ENCODE data around the gene MRGPRF.

The MRGPRF gene

GRCh38 chr11:69013009-69013951 lies at the start of gene MRGPRF:
Gene MRGPRF (minus strand): TSS chr11:69013246. CDS start chr11:69009901, 3,345 bp downstream.
- Mint-ChIP-seq H3K4me1 (no peaks in the 10 kb centered on the region), H3K9me3 (no peaks in the 10 kb centered on the region), H3K36me3 (no peaks in the 10 kb centered on the region), H3K27ac (no peak within 1 kb of the TSS), H3K27me3 (peaks cover 18% of the 10 kb centered on the region), H3K4me3 (no peak within 1 kb of the TSS)

DNA sequence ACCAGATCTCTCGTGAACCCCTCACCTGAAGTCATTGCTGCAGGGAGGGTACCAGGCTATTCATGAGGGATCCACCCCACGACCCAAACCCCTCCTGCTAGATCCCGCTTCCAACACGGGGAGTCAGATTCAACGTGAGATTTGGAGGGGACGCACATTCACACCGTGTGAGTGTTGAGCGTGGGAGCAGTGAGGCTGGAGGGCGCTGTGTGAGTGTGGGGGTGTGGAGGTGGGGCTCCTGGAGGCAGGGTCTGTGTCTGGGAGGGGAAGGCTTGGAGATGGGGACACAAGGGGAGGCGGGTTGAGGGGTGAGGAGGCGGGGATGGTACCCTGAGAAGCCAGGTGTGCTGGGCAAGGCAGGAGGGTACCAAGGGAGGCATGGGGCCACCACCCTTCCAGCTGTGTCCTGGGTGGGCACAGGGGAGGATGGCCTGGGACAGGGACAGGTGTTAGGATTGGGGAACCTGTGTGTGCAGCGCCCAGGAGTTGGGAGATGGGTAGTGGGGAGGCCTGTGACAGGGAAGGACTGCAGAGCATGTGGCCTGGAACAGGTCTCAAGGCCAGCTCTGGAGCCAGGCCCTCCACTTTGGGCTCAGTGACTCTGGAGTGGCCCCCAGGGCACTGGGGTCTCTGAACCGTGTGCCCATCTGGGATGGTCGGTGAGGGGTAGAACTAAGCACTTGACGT lies 49.3 kb upstream of the MRGPRF start:
- H3K4me1 Mint-ChIP-seq: no peaks in the 10 kb centered on the region
- H3K4me3 Mint-ChIP-seq: no peak overlapping the region
- no peak overlapping the region for H3K27ac Mint-ChIP-seq
- no peaks in the 10 kb centered on the region for H3K36me3 Mint-ChIP-seq
- H3K9me3 Mint-ChIP-seq: no peaks in the 10 kb centered on the region
- H3K27me3 Mint-ChIP-seq: no peaks in the 10 kb centered on the region

DNA sequence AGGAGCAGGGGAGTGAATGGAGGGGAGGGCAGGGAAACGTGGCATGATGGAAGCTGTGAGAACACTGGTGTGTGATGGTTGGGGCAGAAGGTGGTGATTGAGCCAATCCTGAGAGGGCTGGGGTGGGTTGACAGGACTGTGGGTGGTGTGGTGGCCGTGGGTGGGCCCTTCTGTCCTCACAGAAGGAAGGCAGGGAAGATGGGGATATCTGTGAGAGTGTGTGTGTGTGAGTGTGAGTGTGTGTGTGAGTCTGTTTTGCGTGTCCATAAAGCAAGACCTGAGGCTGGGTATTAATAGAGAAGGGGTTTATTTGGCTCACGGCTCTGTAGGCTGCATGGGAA lies 48.6 kb upstream of the MRGPRF start:
- Mint-ChIP-seq H3K36me3 (no peaks in the 10 kb centered on the region), H3K27ac (peak overlapping the region; percentile 26), H3K27me3 (no peaks in the 10 kb centered on the region), H3K4me1 (no peaks in the 10 kb centered on the region), H3K4me3 (no peak overlapping the region), H3K9me3 (no peaks in the 10 kb centered on the region)

DNA sequence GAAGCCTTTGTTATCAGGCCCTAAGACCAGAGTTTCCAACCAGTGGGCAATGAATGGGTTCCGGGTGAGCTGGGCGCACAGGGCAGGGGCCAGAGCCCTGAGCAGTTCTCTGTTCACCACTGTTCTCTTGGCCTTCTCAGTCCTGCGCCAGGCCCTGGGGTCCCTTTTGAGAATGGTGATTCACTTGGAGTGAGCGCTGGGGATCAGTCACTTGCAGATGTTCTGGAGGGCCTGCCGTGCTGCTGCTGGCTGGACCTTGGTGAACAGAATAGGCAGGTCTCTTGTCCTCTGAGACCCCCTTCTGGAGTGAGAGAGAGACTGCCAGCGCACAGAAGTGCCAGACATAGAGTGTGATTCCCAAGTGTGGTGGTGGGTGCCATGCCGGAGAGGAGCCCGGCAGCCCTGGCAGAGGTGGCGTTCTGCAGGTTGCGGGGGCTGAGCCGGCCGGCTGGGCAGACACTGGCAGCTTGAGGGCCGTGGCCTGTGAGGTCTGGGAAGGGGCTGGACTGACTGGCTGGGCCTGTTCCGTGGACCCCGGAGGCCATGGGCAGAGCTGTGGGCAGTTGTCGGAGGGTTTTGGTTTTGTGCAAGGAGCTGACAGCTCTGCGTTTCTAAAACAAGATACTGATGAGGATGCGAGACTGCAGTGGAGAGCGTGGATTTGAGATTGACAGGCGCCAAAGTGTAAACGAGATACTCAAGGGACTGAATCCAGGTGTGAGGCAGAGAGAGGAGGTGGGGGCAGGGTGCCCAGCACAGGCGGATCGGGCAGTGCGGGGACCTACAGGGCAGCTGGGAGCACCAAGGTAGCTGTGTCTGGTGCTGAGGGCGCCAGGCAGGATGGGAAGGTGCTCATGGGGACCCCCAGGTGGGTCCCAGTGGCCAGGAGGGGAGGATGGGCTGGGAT lies 48.0 kb upstream of the MRGPRF start:
- no peak overlapping the region for H3K27ac Mint-ChIP-seq
- H3K9me3 Mint-ChIP-seq: no peaks in the 10 kb centered on the region
- H3K4me3 Mint-ChIP-seq: no peak overlapping the region
- H3K27me3 Mint-ChIP-seq: no peaks in the 10 kb centered on the region
- H3K36me3 Mint-ChIP-seq: no peaks in the 10 kb centered on the region
- no peaks in the 10 kb centered on the region for H3K4me1 Mint-ChIP-seq

- no peaks in the 10 kb centered on the region for H3K9me3 Mint-ChIP-seq
- no peaks in the 10 kb centered on the region for H3K36me3 Mint-ChIP-seq
- no peaks in the 10 kb centered on the region for H3K27me3 Mint-ChIP-seq
- H3K4me1 Mint-ChIP-seq: peaks cover 3% of the 10 kb centered on the region
- H3K4me3 Mint-ChIP-seq: no peak overlapping the region
- H3K27ac Mint-ChIP-seq: no peak overlapping the region
These were observed 46.9 kb upstream of the MRGPRF start for GRCh38 chr11:69059985-69060384.

GRCh38 chr11:69059429-69059828 lies 46.4 kb upstream of the MRGPRF start:
- Mint-ChIP-seq H3K27ac (no peak overlapping the region), H3K27me3 (no peaks in the 10 kb centered on the region), H3K9me3 (no peaks in the 10 kb centered on the region), H3K4me3 (no peak overlapping the region), H3K36me3 (no peaks in the 10 kb centered on the region), H3K4me1 (peaks cover 3% of the 10 kb centered on the region)

DNA sequence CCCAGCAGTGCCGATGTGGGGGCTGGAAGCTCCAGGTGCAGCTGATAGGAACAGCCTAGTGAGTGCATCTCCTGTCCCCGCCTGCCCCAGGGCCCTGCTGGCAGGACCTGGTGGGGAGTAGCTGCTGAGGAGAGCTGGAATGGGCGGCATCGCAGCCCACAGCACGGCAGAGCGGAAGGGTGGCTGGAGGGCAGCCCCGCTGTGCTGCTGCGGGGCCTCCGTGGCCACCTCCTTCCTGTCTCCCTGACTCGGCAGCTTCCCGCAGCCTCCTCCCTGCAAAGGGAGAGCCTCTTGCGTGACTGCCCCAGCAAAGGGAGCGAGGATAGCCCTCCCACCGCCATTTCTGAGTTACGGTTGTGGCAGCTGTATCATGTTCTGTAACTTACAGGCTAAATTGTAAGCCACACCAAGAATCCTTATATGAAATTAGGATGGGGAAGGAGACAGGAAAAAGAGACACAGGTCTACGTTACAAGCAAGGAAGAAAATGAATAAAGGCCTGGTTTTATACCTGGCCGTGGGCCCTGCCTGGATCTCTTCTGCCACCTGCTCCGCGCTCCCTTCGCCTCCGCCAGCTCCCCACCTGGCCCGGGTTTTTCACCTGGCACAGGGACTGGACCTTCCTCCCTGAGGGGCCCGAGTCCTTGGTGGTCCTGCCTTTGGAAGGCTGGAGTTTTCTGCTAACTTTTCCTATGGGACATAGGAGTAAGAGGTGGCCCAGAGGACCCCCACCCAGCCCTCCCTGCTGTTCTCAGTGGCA lies 45.6 kb upstream of the MRGPRF start:
- Mint-ChIP-seq H3K27ac (no peak overlapping the region), H3K27me3 (no peaks in the 10 kb centered on the region)

GRCh38 chr11:69057801-69058200 lies 44.8 kb upstream of the MRGPRF start:
- H3K9me3 Mint-ChIP-seq: no peaks in the 10 kb centered on the region
- H3K4me1 Mint-ChIP-seq: peaks cover 3% of the 10 kb centered on the region
- no peaks in the 10 kb centered on the region for H3K36me3 Mint-ChIP-seq
- H3K4me3 Mint-ChIP-seq: no peak overlapping the region
- no peaks in the 10 kb centered on the region for H3K27me3 Mint-ChIP-seq
- H3K27ac Mint-ChIP-seq: no peak overlapping the region

More for the DNA sequence above, 45.6 kb upstream of the MRGPRF start:
- no peak overlapping the region for H3K4me3 Mint-ChIP-seq
- no peaks in the 10 kb centered on the region for H3K36me3 Mint-ChIP-seq
- no peaks in the 10 kb centered on the region for H3K9me3 Mint-ChIP-seq
- H3K4me1 Mint-ChIP-seq: peaks cover 3% of the 10 kb centered on the region

GRCh38 chr11:69057236-69057635 lies 44.2 kb upstream of the MRGPRF start:
- Mint-ChIP-seq H3K4me3 (no peak overlapping the region), H3K27me3 (no peaks in the 10 kb centered on the region), H3K27ac (no peak overlapping the region), H3K36me3 (no peaks in the 10 kb centered on the region), H3K4me1 (peaks cover 3% of the 10 kb centered on the region), H3K9me3 (no peaks in the 10 kb centered on the region)

- Mint-ChIP-seq H3K27ac (no peak overlapping the region), H3K4me1 (peaks cover 13% of the 10 kb centered on the region), H3K27me3 (no peaks in the 10 kb centered on the region), H3K4me3 (no peak overlapping the region), H3K9me3 (no peaks in the 10 kb centered on the region), H3K36me3 (no peaks in the 10 kb centered on the region)
These were observed 42.8 kb upstream of the MRGPRF start for GRCh38 chr11:69055598-69056516.

GRCh38 chr11:69055212-69055586 lies 42.2 kb upstream of the MRGPRF start:
- H3K36me3 Mint-ChIP-seq: no peaks in the 10 kb centered on the region
- no peak overlapping the region for H3K4me3 Mint-ChIP-seq
- H3K27ac Mint-ChIP-seq: no peak overlapping the region
- H3K27me3 Mint-ChIP-seq: no peaks in the 10 kb centered on the region
- H3K4me1 Mint-ChIP-seq: peaks cover 18% of the 10 kb centered on the region
- no peaks in the 10 kb centered on the region for H3K9me3 Mint-ChIP-seq

DNA sequence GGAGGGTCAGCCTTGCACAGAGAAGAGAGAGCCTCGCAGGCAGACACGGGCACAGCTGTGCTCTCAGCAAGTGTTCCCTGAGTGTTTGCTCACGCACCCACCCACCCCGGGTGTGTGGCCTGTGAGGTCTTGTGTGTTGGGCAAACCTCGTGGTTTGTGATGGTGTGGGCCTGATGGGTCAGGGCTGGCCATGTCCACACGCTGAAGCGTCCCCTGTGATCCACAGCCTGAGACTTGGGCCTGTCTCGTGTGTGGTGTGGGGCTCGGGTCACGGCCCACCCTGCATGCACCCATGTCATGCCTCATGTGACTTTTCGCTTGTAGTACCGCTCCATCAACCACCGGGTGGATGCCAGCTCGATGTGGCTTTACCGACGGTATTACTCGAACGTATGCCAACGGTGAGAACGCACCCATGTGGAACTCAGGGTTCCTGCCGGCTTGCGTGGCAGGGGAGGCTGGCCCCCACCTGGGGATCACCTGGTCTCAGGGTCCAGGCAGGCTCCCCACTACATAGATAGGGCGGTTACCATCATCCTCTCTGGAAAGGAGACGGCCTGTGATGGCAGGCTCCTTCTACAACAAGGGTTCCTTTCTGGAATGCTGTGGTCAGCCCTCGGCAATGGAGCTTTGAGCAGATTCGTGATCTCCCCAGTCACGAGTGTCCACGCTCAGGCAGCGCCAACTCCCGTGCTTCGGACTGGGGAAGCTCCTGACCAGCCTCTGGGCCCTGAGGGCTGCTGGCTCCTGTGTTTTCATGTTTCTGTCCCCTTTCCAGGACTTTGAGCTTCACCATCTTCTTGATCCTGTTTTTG lies 41.6 kb upstream of the MRGPRF start:
- Mint-ChIP-seq H3K27ac (no peak overlapping the region), H3K4me1 (peaks cover 22% of the 10 kb centered on the region), H3K27me3 (no peaks in the 10 kb centered on the region), H3K9me3 (no peaks in the 10 kb centered on the region), H3K36me3 (no peaks in the 10 kb centered on the region), H3K4me3 (no peak overlapping the region)

DNA sequence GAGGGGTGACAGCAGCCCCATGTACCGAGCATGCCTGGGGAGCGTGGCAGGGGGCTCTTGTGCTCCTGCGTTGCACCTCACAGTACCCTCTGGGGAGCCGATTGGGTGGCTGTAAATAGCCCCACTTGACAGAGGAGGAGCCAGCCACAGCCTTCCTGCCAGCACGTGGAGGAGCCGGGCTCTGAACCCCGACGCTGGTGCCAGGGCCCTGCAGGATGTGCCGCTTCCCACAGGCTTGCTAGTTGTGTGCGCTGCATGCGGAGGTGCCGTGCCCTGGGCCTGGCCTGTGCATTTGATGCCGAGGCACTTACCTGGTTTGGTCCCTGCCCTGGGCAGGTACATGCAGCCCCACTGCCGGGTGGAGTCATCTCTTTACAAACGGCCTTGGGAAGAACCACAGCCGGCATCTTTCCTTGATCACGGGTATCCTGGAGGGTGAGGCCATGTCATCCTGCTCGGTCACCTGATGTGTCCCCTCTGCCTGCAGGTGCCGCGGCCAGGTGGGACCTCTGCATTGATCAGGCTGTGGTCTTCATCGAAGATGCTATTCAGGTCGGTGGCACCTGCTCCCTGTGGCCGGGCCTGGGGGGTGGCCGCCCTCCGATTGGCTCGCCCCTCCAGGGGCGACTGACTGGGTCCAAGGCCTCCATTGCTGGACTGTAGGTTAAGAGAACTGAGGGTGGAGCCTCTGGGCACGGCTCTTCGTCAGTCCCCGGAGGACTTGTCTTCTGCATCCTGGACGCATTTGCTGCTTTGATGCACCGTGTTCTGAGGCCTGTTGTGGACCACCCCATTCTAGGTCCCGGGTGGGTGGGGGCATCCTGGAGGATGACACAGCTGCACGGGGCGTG lies 40.7 kb upstream of the MRGPRF start:
- Mint-ChIP-seq H3K27ac (no peak overlapping the region), H3K27me3 (no peaks in the 10 kb centered on the region), H3K9me3 (no peaks in the 10 kb centered on the region), H3K4me3 (no peak overlapping the region), H3K4me1 (peaks cover 23% of the 10 kb centered on the region), H3K36me3 (no peaks in the 10 kb centered on the region)

All from activated naive CD4-positive, alpha-beta T cell treated with anti-CD3 and anti-CD28 coated beads, Interleukin-2, amount 50 U/mL, for 24 hours (primary cell).